ENCODE results near the gene DGKE. TPM values are rescaled to one million over a fixed set of nuclear protein-coding genes. Genes with fewer than 3 reads are reported as not detected.

DGKE gene
- total RNA-seq, 1 experiment from 2014 or later: 8.5 TPM

GRCh38 chr17:56885312-56885657 is 51.3 kb downstream of the DGKE start (continued):
- TF ChIP-seq NFATC4 (CRISPR knock-in tag; IDR thresholded peaks at IDR 0.05) (no peak), ZNF121 (CRISPR knock-in tag; IDR thresholded peaks at IDR 0.05) (no peak), GABPB1 (CRISPR knock-in tag; IDR thresholded peaks at IDR 0.05) (no peak), ELF4 (CRISPR knock-in tag; IDR thresholded peaks at IDR 0.05; ENCODE audit: low read depth) (no peak)

GRCh38 chr17:56886288-56886731 is 52.4 kb downstream of the DGKE start:
- no peak overlapping the region for H3K4me3 Mint-ChIP-seq
- H3K27me3 Mint-ChIP-seq (ENCODE audit: low read depth): no peaks in the 10 kb centered on the region
- H3K36me3 Mint-ChIP-seq: peaks cover 44% of the 10 kb centered on the region
- no peak for DNase-seq (ENCODE audit: low spot score)
- ChIA-PET POLR2A (no interaction called here), CTCF (no interaction called here)
- peaks cover 31% of the 10 kb centered on the region for H3K9me3 Mint-ChIP-seq
- H3K4me1 Mint-ChIP-seq: peaks cover 7% of the 10 kb centered on the region
- no peak for TF ChIP-seq NR2C2 (CRISPR knock-in tag; IDR thresholded peaks at IDR 0.05)
- TF ChIP-seq NFYB (CRISPR knock-in tag; conservative IDR thresholded peaks at IDR 0.05; ENCODE audit: low read depth): no peak
- TF ChIP-seq, protein P1, sequence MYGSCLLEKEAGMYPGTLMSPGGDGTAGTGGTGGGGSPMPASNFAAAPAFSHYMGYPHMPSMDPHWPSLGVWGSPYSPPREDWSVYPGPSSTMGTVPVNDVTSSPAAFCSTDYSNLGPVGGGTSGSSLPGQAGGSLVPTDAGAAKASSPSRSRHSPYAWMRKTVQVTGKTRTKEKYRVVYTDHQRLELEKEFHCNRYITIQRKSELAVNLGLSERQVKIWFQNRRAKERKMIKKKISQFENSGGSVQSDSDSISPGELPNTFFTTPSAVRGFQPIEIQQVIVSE (CRISPR knock-in tag; IDR thresholded peaks at IDR 0.05; ENCODE audit: borderline replicate concordance): no peak
- no peak for TF ChIP-seq NR3C1 (CRISPR knock-in tag; conservative IDR thresholded peaks at IDR 0.05; ENCODE audit: low read depth)
- TF ChIP-seq ZNF138 (CRISPR knock-in tag; conservative IDR thresholded peaks at IDR 0.05): no peak
- TF ChIP-seq PRDM15 (CRISPR knock-in tag; IDR thresholded peaks at IDR 0.05): no peak
- no peak for TF ChIP-seq ZNF425 (CRISPR knock-in tag; conservative IDR thresholded peaks at IDR 0.05)
- TF ChIP-seq E2F5 (CRISPR knock-in tag; IDR thresholded peaks at IDR 0.05): no peak
- no peak for TF ChIP-seq E2F4 (CRISPR knock-in tag; IDR thresholded peaks at IDR 0.05; ENCODE audit: borderline replicate concordance, low read depth)
- no peak for TF ChIP-seq STAT6 (CRISPR knock-in tag; conservative IDR thresholded peaks at IDR 0.05; ENCODE audit: low read depth)
- TF ChIP-seq ETV6 (CRISPR knock-in tag; IDR thresholded peaks at IDR 0.05): no peak
- no peak overlapping the region for H3K27ac Mint-ChIP-seq
- no peak for ATAC-seq

Data from WTC11 (cell line).